ENCODE measurements around the gene PFKFB3. TPM values are rescaled to one million over a fixed set of nuclear protein-coding genes. Genes with fewer than 3 reads are reported as not detected.

PFKFB3 gene
- total RNA-seq, 1 donor from 2014 or later = 28.8 TPM

DNA sequence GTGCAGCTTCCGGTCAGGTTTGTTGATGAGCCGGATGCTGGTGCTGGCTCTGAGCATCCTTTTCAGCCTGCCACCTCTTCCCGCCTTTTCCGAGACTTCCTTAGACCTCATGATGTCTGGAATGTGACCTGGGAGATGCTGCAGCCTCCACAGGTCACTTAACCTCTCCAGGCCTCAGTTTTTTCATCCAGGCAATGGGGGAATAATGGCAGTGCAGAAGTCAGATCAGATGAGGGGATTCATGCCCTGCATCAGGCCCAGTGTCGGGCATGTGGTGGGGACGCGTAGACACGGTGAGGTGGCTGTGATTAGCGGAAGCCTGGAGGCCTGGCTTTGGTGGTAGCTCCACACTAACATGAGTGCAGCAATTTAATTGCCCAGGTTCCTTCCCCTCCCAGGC, 24.6 kb downstream of the PFKFB3 start:
- H3K4me3 Mint-ChIP-seq = no peak overlapping the region
- H3K27ac ChIP-seq = no peak overlapping the region
- H3K79me2 ChIP-seq (ENCODE audit: low read depth) = no peaks in the 10 kb centered on the region
- peaks cover 6% of the 10 kb centered on the region for H3K27me3 Mint-ChIP-seq (ENCODE audit: insufficient read depth, low read depth)
- no peaks in the 10 kb centered on the region for H3K4me1 Mint-ChIP-seq
- no peak overlapping the region for H2AFZ ChIP-seq (replicated peaks)
- peaks cover 4% of the 10 kb centered on the region for H3K36me3 ChIP-seq
- no peaks in the 10 kb centered on the region for H3K27me3 ChIP-seq
- H3K27ac Mint-ChIP-seq = no peak overlapping the region
- TF ChIP-seq EZH2 (IDR thresholded peaks at IDR 0.05) (no peak), EZH2phosphoT487 (IDR thresholded peaks at IDR 0.05) (no peak)
- TF ChIP-seq, protein P1, sequence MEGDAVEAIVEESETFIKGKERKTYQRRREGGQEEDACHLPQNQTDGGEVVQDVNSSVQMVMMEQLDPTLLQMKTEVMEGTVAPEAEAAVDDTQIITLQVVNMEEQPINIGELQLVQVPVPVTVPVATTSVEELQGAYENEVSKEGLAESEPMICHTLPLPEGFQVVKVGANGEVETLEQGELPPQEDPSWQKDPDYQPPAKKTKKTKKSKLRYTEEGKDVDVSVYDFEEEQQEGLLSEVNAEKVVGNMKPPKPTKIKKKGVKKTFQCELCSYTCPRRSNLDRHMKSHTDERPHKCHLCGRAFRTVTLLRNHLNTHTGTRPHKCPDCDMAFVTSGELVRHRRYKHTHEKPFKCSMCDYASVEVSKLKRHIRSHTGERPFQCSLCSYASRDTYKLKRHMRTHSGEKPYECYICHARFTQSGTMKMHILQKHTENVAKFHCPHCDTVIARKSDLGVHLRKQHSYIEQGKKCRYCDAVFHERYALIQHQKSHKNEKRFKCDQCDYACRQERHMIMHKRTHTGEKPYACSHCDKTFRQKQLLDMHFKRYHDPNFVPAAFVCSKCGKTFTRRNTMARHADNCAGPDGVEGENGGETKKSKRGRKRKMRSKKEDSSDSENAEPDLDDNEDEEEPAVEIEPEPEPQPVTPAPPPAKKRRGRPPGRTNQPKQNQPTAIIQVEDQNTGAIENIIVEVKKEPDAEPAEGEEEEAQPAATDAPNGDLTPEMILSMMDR (IDR thresholded peaks at IDR 0.05) = no peak
- no peak overlapping the region for H3K4me2 ChIP-seq
- no peaks in the 10 kb centered on the region for H3K9me3 ChIP-seq (ENCODE audit: low read depth)
- H3F3A ChIP-seq (ENCODE audit: low read depth) = no peaks in the 10 kb centered on the region
- no peak overlapping the region for H3K9ac ChIP-seq
- H3K36me3 Mint-ChIP-seq = peaks cover 45% of the 10 kb centered on the region
- H3K4me1 ChIP-seq = no peaks in the 10 kb centered on the region
- H3K4me3 ChIP-seq = no peak overlapping the region
- no peaks in the 10 kb centered on the region for H3K9me3 Mint-ChIP-seq
- peaks cover 95% of the 10 kb centered on the region for H4K20me1 ChIP-seq (ENCODE audit: low read depth)
- DNase-seq (ENCODE audit: low spot score) = no peak

DNA sequence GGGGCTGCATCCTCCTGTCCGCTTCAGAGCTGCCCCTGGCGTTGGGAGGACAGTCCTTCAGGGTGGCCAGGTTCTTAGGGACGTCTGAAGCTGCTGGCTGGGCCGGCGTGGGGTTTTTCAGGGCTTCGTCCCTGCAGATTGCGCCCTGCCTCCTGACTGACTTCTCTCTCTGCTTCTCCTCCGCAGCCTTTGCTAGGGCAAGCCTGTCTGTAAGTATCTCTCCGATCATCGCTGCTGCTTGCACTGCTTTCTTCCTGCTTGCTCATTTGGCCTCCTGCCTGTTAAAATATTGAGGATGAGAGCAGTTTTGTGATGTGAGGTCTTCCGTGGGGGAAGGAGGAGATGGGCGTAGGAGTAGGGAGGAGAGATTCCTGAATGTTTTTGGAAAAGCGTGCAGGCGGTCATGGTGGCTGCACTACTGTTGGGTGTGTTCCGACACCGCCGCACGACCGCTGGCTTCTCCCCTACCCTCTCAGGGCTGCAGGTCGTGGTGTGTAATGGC, 25.3 kb downstream of the PFKFB3 start:
- H3K27ac Mint-ChIP-seq = no peak overlapping the region
- Histone ChIP-seq H3F3A (ENCODE audit: low read depth) (no peaks in the 10 kb centered on the region), H3K4me2 (no peak overlapping the region), H3K4me1 (no peaks in the 10 kb centered on the region), H3K36me3 (peaks cover 4% of the 10 kb centered on the region), H2AFZ (replicated peaks) (no peak overlapping the region), H3K27me3 (no peaks in the 10 kb centered on the region), H3K27ac (no peak overlapping the region), H3K9me3 (ENCODE audit: low read depth) (no peaks in the 10 kb centered on the region), H4K20me1 (ENCODE audit: low read depth) (peaks cover 94% of the 10 kb centered on the region), H3K79me2 (ENCODE audit: low read depth) (no peaks in the 10 kb centered on the region), H3K9ac (no peak overlapping the region), H3K4me3 (no peak overlapping the region)
- peaks cover 45% of the 10 kb centered on the region for H3K36me3 Mint-ChIP-seq
- H3K4me3 Mint-ChIP-seq = no peak overlapping the region
- peaks cover 4% of the 10 kb centered on the region for H3K27me3 Mint-ChIP-seq (ENCODE audit: insufficient read depth, low read depth)
- TF ChIP-seq EZH2 (IDR thresholded peaks at IDR 0.05) (no peak), EZH2phosphoT487 (IDR thresholded peaks at IDR 0.05) (no peak)
- TF ChIP-seq, protein P1 (IDR thresholded peaks at IDR 0.05) = no peak
- DNase-seq (ENCODE audit: low spot score) = no peak
- H3K4me1 Mint-ChIP-seq = no peaks in the 10 kb centered on the region
- no peaks in the 10 kb centered on the region for H3K9me3 Mint-ChIP-seq

DNA sequence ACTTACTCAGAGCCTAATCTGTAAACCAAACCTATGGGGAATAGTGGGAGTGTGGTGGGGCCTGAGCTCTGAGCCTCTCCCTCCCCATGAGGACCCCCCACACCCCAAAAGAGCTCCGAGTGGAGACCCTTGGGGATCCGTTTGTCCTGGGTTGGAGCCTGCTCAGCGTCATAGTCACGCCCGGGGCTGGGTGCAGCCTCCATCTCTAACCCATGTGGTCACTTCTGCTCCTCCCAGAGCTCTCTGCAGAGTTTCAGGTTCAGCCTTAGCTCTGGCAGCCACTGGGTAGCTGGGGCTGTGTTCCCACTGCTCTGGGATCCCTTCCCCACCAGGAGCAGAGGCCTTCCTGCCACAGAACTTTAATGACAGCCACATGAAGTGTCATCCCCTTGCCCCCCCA, 25.9 kb downstream of the PFKFB3 start:
- Histone ChIP-seq H3K4me2 (no peak overlapping the region), H3K9me3 (ENCODE audit: low read depth) (no peaks in the 10 kb centered on the region), H3K27me3 (no peaks in the 10 kb centered on the region), H3K4me3 (no peak overlapping the region), H3F3A (ENCODE audit: low read depth) (no peaks in the 10 kb centered on the region), H3K27ac (no peak overlapping the region), H3K4me1 (no peaks in the 10 kb centered on the region), H3K9ac (no peak overlapping the region), H4K20me1 (ENCODE audit: low read depth) (peaks cover 95% of the 10 kb centered on the region), H3K36me3 (peaks cover 4% of the 10 kb centered on the region), H2AFZ (replicated peaks) (no peak overlapping the region), H3K79me2 (ENCODE audit: low read depth) (no peaks in the 10 kb centered on the region)
- H3K4me1 Mint-ChIP-seq = no peaks in the 10 kb centered on the region
- DNase-seq (ENCODE audit: low spot score) = no peak
- peaks cover 3% of the 10 kb centered on the region for H3K27me3 Mint-ChIP-seq (ENCODE audit: insufficient read depth, low read depth)
- no peaks in the 10 kb centered on the region for H3K9me3 Mint-ChIP-seq
- no peak overlapping the region for H3K27ac Mint-ChIP-seq
- no peak overlapping the region for H3K4me3 Mint-ChIP-seq
- no peak for TF ChIP-seq EZH2 (IDR thresholded peaks at IDR 0.05)
- no peak for TF ChIP-seq EZH2phosphoT487 (IDR thresholded peaks at IDR 0.05)
- TF ChIP-seq, protein P1 (IDR thresholded peaks at IDR 0.05) = no peak
- H3K36me3 Mint-ChIP-seq = peaks cover 47% of the 10 kb centered on the region

Measured in neural progenitor cell (in vitro differentiated cells).